Ectodermal cell (in vitro differentiated cells): ENCODE data around the gene PDLIM4.

Source experiments
- H3K27ac ChIP-seq: 2 replicates; pipeline ENCODE4 v1.7.0; 2013; ENCODE audit warnings: mild to moderate bottlenecking, low read depth, low read length; ENCODE audit not compliant: insufficient read depth, poor library complexity, severe bottlenecking
- H3K27me3 ChIP-seq: 2 replicates; pipeline ENCODE4 v1.7.0; 2013; ENCODE audit warnings: mild to moderate bottlenecking, low read length; ENCODE audit not compliant: insufficient read depth, control insufficient read depth, poor library complexity, severe bottlenecking
- H3K36me3 ChIP-seq: one replicate; pipeline ENCODE4 v1.7.0; 2013; ENCODE audit warnings: low read length; ENCODE audit not compliant: control insufficient read depth, insufficient read depth
- H3K4me1 ChIP-seq: one replicate; pipeline ENCODE4 v1.7.0; 2013; ENCODE audit warnings: low read length; ENCODE audit not compliant: control insufficient read depth, insufficient read depth
- H3K4me3 ChIP-seq: 2 replicates; pipeline ENCODE4 v1.7.0; 2013; ENCODE audit warnings: low read depth, low read length, control low read depth; ENCODE audit not compliant: insufficient read depth
- H3K9me3 ChIP-seq: 2 replicates; pipeline ENCODE4 v1.7.0; 2013; ENCODE audit warnings: mild to moderate bottlenecking, low read length, moderate library complexity; ENCODE audit not compliant: control insufficient read depth
- WGBS, 2 experiments: methylation state at CpG; one replicate each; pipeline ENCODE4 v1.1.7; 2013; ENCODE audit warnings: missing lambda C conversion rate in 2 of 2; 5-methylcytosine and 5-hydroxymethylcytosine counted together

PDLIM4 gene

GRCh38 chr5:132227235-132227484 is 30.3 kb upstream of the PDLIM4 start:
- Histone ChIP-seq H3K27me3 (peaks cover 34% of the 10 kb centered on the region), H3K27ac (no peak overlapping the region), H3K4me1 (no peaks in the 10 kb centered on the region), H3K4me3 (peak overlapping the region; percentile 60), H3K36me3 (no peaks in the 10 kb centered on the region), H3K9me3 (no peaks in the 10 kb centered on the region)
- WGBS, 2 experiments = 3 to 4% methylated on average over 13 of the region's 13 CpGs

GRCh38 chr5:132227485-132228240 is 29.8 kb upstream of the PDLIM4 start, which contains the start of gene P4HA2:
Gene P4HA2 (minus strand): TSS chr5:132227853. CDS start chr5:132218626, 9,227 bp downstream.
- 0% methylated on average over 91 of the region's 92 CpGs for WGBS, 2 experiments
- peaks cover 34% of the 10 kb centered on the region for H3K27me3 ChIP-seq
- no peaks in the 10 kb centered on the region for H3K4me1 ChIP-seq
- no peaks in the 10 kb centered on the region for H3K36me3 ChIP-seq
- no peaks in the 10 kb centered on the region for H3K9me3 ChIP-seq
- H3K4me3 ChIP-seq = peak within 1 kb of the TSS; percentile 60
- H3K27ac ChIP-seq = no peak within 1 kb of the TSS

GRCh38 chr5:132228241-132229035 is 29.1 kb upstream of the PDLIM4 start:
- no peaks in the 10 kb centered on the region for H3K9me3 ChIP-seq
- H3K27me3 ChIP-seq = peaks cover 34% of the 10 kb centered on the region
- H3K4me3 ChIP-seq = peak overlapping the region; percentile 60
- no peak overlapping the region for H3K27ac ChIP-seq
- no peaks in the 10 kb centered on the region for H3K4me1 ChIP-seq
- H3K36me3 ChIP-seq = no peaks in the 10 kb centered on the region
- 70% methylated on average over 27 of the region's 27 CpGs for WGBS, 2 experiments

GRCh38 chr5:132229236-132229635 is 28.3 kb upstream of the PDLIM4 start:
- H3K36me3 ChIP-seq = no peaks in the 10 kb centered on the region
- no peak overlapping the region for H3K27ac ChIP-seq
- WGBS, 2 experiments = 92 to 93% methylated on average over 5 of the region's 5 CpGs
- H3K9me3 ChIP-seq = no peaks in the 10 kb centered on the region
- peaks cover 34% of the 10 kb centered on the region for H3K27me3 ChIP-seq
- H3K4me3 ChIP-seq = no peak overlapping the region
- H3K4me1 ChIP-seq = no peaks in the 10 kb centered on the region

- H3K27ac ChIP-seq = no peak overlapping the region
- no peaks in the 10 kb centered on the region for H3K9me3 ChIP-seq
- WGBS, 2 experiments = 93% methylated on average over 9 of the region's 9 CpGs
- no peaks in the 10 kb centered on the region for H3K36me3 ChIP-seq
- H3K4me3 ChIP-seq = no peak overlapping the region
- no peaks in the 10 kb centered on the region for H3K4me1 ChIP-seq
- peaks cover 31% of the 10 kb centered on the region for H3K27me3 ChIP-seq
These were observed 26.6 kb upstream of the PDLIM4 start for GRCh38 chr5:132230871-132231270.

- Histone ChIP-seq H3K27me3 (peaks cover 15% of the 10 kb centered on the region), H3K27ac (no peak overlapping the region), H3K9me3 (no peaks in the 10 kb centered on the region), H3K36me3 (no peaks in the 10 kb centered on the region), H3K4me3 (no peak overlapping the region), H3K4me1 (no peaks in the 10 kb centered on the region)
- WGBS, 2 experiments = 88 to 92% methylated on average over 3 of the region's 3 CpGs
These were observed 25.0 kb upstream of the PDLIM4 start for GRCh38 chr5:132232465-132232864.

GRCh38 chr5:132233081-132233480 is 24.4 kb upstream of the PDLIM4 start:
- Histone ChIP-seq H3K9me3 (no peaks in the 10 kb centered on the region), H3K4me1 (no peaks in the 10 kb centered on the region), H3K4me3 (no peak overlapping the region), H3K36me3 (no peaks in the 10 kb centered on the region), H3K27ac (no peak overlapping the region), H3K27me3 (peaks cover 9% of the 10 kb centered on the region)
- WGBS, 2 experiments = 75 to 89% methylated on average over 1 of the region's 1 CpG

- Histone ChIP-seq H3K36me3 (no peaks in the 10 kb centered on the region), H3K27me3 (no peaks in the 10 kb centered on the region), H3K4me3 (no peak overlapping the region), H3K27ac (no peak overlapping the region), H3K9me3 (no peaks in the 10 kb centered on the region), H3K4me1 (no peaks in the 10 kb centered on the region)
- WGBS, 2 experiments = 94 to 95% methylated on average over 7 of the region's 7 CpGs
These were observed 23.4 kb upstream of the PDLIM4 start for GRCh38 chr5:132233811-132234683.

GRCh38 chr5:132234684-132235062 is 22.8 kb upstream of the PDLIM4 start:
- no peaks in the 10 kb centered on the region for H3K4me1 ChIP-seq
- H3K9me3 ChIP-seq = no peaks in the 10 kb centered on the region
- 75% methylated on average over 1 of the region's 2 CpGs; no CpG with 5 or more reads in 1 of the 2 experiments for WGBS, 2 experiments
- no peak overlapping the region for H3K27ac ChIP-seq
- no peaks in the 10 kb centered on the region for H3K36me3 ChIP-seq
- no peaks in the 10 kb centered on the region for H3K27me3 ChIP-seq
- H3K4me3 ChIP-seq = no peak overlapping the region

- 92% methylated on average over 3 of the region's 3 CpGs for WGBS, 2 experiments
- Histone ChIP-seq H3K27me3 (no peaks in the 10 kb centered on the region), H3K27ac (no peak overlapping the region), H3K9me3 (no peaks in the 10 kb centered on the region), H3K4me1 (no peaks in the 10 kb centered on the region), H3K36me3 (no peaks in the 10 kb centered on the region), H3K4me3 (no peak overlapping the region)
These were observed 22.2 kb upstream of the PDLIM4 start for GRCh38 chr5:132235340-132235739.
